HepG2 (cell line): ENCODE results near the gene C1orf35.

ENCODE experiments used
- CBX5 ChIP-seq: sonication (generic); formaldehyde crosslinking; IDR thresholded peaks from 2 replicates; pipeline ENCODE4 v1.4.0; 2020; ENCODE audit warnings: missing genetic modification reagents, borderline replicate concordance
- GTF2F1 ChIP-seq: fragments of 150-350 bp; IDR thresholded peaks from 2 replicates; pipeline ENCODE4 v1.6.1; 2014; ENCODE audit warnings: low read length
- KMT2B ChIP-seq: IDR thresholded peaks from 2 replicates; pipeline ENCODE4 v1.6.1; 2016; ENCODE audit warnings: missing genetic modification reagents, missing compliant biosample characterization
- MAX ChIP-seq: IDR thresholded peaks from 2 replicates; pipeline ENCODE4 v1.6.1; 2012; ENCODE audit warnings: inconsistent platforms
- ZNF317 ChIP-seq: sonication (generic); formaldehyde crosslinking; IDR thresholded peaks from 2 replicates; pipeline ENCODE4 v1.5.0; 2020; ENCODE audit warnings: mild to moderate bottlenecking, missing genetic modification reagents
- TF ChIP-seq, protein P1 (sequence below): IDR thresholded peaks from 2 replicates; pipeline ENCODE4 v1.6.1; 2016
- TF ChIP-seq, protein P2 (sequence below): sonication (generic); formaldehyde crosslinking; IDR thresholded peaks from 2 replicates; pipeline ENCODE4 v1.4.0; 2020; ENCODE audit warnings: missing genetic modification reagents
- TF ChIP-seq, protein P3 (sequence below), 2 experiments: IDR thresholded peaks; 2 replicates each; pipeline ENCODE4 v1.6.1; 2011 to 2012; ENCODE audit warnings: low read length in 2 of 2, borderline replicate concordance in 1 of 2, low read depth in 1 of 2, mild to moderate bottlenecking in 1 of 2, moderate library complexity in 1 of 2
- TF ChIP-seq, protein P4 (sequence below): sonication (generic); formaldehyde crosslinking; IDR thresholded peaks from 2 replicates; pipeline ENCODE4 v1.5.0; 2020; ENCODE audit warnings: mild to moderate bottlenecking, missing genetic modification reagents, moderate library complexity

- TF ChIP-seq KMT2B (CRISPR knock-in tag): no peak
- TF ChIP-seq, protein P1, sequence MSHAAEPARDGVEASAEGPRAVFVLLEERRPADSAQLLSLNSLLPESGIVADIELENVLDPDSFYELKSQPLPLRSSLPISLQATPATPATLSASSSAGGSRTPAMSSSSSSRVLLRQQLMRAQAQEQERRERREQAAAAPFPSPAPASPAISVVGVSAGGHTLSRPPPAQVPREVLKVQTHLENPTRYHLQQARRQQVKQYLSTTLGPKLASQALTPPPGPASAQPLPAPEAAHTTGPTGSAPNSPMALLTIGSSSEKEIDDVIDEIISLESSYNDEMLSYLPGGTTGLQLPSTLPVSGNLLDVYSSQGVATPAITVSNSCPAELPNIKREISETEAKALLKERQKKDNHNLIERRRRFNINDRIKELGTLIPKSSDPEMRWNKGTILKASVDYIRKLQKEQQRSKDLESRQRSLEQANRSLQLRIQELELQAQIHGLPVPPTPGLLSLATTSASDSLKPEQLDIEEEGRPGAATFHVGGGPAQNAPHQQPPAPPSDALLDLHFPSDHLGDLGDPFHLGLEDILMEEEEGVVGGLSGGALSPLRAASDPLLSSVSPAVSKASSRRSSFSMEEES (CRISPR knock-in tag): no peak
- TF ChIP-seq, protein P2, sequence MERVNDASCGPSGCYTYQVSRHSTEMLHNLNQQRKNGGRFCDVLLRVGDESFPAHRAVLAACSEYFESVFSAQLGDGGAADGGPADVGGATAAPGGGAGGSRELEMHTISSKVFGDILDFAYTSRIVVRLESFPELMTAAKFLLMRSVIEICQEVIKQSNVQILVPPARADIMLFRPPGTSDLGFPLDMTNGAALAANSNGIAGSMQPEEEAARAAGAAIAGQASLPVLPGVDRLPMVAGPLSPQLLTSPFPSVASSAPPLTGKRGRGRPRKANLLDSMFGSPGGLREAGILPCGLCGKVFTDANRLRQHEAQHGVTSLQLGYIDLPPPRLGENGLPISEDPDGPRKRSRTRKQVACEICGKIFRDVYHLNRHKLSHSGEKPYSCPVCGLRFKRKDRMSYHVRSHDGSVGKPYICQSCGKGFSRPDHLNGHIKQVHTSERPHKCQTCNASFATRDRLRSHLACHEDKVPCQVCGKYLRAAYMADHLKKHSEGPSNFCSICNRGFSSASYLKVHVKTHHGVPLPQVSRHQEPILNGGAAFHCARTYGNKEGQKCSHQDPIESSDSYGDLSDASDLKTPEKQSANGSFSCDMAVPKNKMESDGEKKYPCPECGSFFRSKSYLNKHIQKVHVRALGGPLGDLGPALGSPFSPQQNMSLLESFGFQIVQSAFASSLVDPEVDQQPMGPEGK (CRISPR knock-in tag): no peak
- TF ChIP-seq, protein P3, sequence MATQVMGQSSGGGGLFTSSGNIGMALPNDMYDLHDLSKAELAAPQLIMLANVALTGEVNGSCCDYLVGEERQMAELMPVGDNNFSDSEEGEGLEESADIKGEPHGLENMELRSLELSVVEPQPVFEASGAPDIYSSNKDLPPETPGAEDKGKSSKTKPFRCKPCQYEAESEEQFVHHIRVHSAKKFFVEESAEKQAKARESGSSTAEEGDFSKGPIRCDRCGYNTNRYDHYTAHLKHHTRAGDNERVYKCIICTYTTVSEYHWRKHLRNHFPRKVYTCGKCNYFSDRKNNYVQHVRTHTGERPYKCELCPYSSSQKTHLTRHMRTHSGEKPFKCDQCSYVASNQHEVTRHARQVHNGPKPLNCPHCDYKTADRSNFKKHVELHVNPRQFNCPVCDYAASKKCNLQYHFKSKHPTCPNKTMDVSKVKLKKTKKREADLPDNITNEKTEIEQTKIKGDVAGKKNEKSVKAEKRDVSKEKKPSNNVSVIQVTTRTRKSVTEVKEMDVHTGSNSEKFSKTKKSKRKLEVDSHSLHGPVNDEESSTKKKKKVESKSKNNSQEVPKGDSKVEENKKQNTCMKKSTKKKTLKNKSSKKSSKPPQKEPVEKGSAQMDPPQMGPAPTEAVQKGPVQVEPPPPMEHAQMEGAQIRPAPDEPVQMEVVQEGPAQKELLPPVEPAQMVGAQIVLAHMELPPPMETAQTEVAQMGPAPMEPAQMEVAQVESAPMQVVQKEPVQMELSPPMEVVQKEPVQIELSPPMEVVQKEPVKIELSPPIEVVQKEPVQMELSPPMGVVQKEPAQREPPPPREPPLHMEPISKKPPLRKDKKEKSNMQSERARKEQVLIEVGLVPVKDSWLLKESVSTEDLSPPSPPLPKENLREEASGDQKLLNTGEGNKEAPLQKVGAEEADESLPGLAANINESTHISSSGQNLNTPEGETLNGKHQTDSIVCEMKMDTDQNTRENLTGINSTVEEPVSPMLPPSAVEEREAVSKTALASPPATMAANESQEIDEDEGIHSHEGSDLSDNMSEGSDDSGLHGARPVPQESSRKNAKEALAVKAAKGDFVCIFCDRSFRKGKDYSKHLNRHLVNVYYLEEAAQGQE (IDR thresholded peaks at IDR 0.05; ENCODE audit: borderline replicate concordance in 1 of 2, low read depth in 1 of 2, low read length in 2 of 2): no peak
- TF ChIP-seq MAX: no peak
- TF ChIP-seq CBX5 (CRISPR knock-in tag): no peak
- TF ChIP-seq, protein P4, sequence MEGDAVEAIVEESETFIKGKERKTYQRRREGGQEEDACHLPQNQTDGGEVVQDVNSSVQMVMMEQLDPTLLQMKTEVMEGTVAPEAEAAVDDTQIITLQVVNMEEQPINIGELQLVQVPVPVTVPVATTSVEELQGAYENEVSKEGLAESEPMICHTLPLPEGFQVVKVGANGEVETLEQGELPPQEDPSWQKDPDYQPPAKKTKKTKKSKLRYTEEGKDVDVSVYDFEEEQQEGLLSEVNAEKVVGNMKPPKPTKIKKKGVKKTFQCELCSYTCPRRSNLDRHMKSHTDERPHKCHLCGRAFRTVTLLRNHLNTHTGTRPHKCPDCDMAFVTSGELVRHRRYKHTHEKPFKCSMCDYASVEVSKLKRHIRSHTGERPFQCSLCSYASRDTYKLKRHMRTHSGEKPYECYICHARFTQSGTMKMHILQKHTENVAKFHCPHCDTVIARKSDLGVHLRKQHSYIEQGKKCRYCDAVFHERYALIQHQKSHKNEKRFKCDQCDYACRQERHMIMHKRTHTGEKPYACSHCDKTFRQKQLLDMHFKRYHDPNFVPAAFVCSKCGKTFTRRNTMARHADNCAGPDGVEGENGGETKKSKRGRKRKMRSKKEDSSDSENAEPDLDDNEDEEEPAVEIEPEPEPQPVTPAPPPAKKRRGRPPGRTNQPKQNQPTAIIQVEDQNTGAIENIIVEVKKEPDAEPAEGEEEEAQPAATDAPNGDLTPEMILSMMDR (CRISPR knock-in tag): no peak
- no peak for TF ChIP-seq GTF2F1
- no peak for TF ChIP-seq ZNF317 (CRISPR knock-in tag)
Measured at GRCh38 chr1:228075801-228076271, 27.3 kb downstream of the C1orf35 start.
